Right lobe of liver (tissue), 4 donors: ENCODE results near the gene PLEKHG2.

ENCODE experiments used
- POLR2A ChIP-seq: fragments of 450-650 bp; IDR thresholded peaks from one replicate; pipeline ENCODE4 v1.6.1; 2017; ENCODE audit warnings: antibody characterized with exemption, mild to moderate bottlenecking
- TF ChIP-seq, protein P1 (sequence below), 4 donors: fragments of 200-600 bp in 3 of 4; fragments of 450-650 bp in 1 of 4; IDR thresholded peaks; one replicate each; pipeline versions ENCODE4 v1.5.1 to v1.8.0; 2016 to 2022; ENCODE audit warnings: antibody characterized with exemption in 4 of 4, mild to moderate bottlenecking in 2 of 4
- donor health status: DM: no; HTN: no; CAD: no.
- donor health status: DM: no; HTN: no; CAD: no.
- donor health status: DM: no; HTN: yes; CAD: no.

DNA sequence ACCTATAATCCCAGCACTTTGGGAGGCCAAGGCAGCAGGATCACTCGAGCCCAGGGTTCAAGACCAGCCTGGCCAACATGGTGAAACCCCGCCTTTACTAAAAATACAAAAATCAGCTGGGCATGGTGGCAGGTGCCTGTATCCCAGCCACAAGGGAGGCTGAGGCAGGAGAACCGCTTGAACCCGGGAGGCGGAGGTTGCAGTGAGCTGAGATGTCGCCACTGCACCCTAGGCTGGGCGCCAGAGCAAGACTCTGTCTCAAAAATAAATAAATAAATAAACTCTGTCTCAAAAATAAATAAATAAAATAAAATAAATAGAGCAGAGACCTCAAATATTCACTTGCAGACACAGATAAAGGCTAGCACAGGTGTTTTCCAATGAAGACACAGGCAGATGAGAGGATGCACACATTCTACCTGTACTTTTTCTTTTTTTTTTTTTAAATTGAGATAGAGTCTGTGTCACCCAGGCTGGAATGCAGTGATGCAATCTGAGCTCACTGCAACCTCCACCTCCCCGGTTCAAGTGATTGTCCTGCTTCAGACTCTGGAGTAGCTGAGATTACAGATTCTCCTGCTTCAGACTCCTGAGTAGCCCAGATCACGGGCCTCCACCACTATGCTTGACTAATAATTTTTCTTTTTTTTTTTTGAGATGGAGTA lies 25.9 kb downstream of the PLEKHG2 start:
- TF ChIP-seq POLR2A, result no peak
- TF ChIP-seq, protein P1, sequence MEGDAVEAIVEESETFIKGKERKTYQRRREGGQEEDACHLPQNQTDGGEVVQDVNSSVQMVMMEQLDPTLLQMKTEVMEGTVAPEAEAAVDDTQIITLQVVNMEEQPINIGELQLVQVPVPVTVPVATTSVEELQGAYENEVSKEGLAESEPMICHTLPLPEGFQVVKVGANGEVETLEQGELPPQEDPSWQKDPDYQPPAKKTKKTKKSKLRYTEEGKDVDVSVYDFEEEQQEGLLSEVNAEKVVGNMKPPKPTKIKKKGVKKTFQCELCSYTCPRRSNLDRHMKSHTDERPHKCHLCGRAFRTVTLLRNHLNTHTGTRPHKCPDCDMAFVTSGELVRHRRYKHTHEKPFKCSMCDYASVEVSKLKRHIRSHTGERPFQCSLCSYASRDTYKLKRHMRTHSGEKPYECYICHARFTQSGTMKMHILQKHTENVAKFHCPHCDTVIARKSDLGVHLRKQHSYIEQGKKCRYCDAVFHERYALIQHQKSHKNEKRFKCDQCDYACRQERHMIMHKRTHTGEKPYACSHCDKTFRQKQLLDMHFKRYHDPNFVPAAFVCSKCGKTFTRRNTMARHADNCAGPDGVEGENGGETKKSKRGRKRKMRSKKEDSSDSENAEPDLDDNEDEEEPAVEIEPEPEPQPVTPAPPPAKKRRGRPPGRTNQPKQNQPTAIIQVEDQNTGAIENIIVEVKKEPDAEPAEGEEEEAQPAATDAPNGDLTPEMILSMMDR (IDR thresholded peaks at IDR 0.05), result no peak
